GM19438 (cell line): Measurements from ENCODE around the gene LIM2.
A peak's percentile ranks its signal among the peaks of the same experiment; 100 is the strongest.

Source experiments
- ATAC-seq: cut with Tn5 transposase; IDR thresholded peaks from one replicate; pipeline ENCODE4 v1.9.1; 2021; ENCODE audit warnings: low read depth; ENCODE audit not compliant: unreplicated experiment

Gene LIM2

DNA sequence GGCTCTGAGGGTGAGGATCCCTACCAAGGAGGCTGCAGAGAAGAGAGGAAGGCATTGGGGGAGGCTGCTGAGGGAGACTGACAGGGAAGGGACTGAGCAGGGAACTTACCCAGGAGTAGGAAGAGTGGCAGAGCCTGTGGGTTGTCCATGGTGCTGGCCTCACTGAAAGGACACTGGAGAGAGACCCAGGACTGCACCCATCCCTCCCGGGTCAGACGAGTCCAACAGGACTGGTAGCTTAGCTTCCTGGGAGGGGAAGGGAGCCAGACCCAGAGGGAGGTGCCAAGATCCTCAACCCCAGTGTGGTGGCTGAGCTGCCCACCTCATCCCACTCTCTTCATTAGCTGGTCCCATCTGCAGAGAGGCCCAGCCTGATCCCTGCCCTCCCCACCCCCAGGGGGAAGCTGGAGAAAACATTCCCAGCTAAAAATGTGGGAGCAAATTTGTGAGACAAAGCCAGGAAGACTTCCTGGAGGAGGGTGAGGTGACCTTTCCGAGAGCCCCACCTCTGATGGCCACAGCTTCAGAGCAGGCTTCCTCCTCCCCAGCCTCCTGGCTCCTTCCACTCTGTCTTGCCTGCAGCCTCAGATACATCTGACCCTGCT lies 45.7 kb downstream of the LIM2 start, which contains the start of gene VSIG10L:
TSS of gene VSIG10L (minus strand) at position 164 of the 605 bp plus-strand sequence. CDS start at position 149, 15 bp downstream.
- ATAC-seq, result no peak

GRCh38 chr19:51341066-51341465 lies 46.7 kb downstream of the LIM2 start:
- ATAC-seq, result no peak

DNA sequence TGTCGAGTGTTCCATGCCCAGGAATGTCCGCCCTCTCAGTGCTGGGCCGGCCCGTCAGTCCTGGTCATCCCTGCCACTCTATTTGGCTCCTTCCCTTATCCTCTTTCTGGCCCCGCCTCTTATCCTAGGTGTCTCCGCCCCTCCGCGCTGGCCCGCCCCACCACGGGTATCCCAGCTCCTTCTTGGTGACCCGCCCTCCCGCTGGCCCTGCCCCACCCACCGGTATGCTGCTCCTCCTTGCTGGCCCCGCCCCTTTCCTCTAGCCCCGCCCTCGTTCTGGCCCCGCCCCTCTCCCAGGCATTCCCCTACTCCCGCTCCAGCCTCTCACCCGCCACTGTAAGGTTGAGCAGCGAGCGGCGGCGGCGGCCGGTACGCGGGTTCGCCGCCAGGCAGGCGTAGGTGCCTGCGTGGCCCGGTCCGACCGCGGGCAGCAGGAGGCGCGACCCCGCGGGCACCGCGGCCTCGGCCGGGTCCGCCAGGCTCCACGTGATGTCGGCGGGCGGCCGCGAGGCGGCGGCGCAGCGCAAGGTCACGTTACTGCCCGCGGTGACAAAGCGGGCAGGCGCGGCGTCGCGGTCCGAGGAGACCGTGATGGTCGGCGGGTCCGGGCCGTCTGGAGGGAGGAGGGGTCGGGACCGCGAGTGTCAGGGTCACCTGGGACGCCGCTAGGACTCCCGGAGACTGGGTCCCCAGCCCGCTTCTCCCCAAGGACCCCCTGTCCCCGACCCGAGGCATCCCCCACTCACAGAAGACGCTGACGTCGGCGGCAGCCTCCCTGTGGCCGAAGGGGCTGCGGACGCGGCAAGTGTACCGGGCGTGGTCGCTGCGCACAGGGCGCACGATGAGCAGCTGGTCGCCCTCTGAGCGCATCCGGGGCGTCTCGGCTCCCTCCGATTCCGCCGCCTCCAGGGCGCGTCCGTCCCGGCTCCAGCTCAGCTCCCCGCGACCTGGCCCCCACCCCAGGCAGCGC lies 47.8 kb downstream of the LIM2 start:
- peak; percentile 59 for ATAC-seq

DNA sequence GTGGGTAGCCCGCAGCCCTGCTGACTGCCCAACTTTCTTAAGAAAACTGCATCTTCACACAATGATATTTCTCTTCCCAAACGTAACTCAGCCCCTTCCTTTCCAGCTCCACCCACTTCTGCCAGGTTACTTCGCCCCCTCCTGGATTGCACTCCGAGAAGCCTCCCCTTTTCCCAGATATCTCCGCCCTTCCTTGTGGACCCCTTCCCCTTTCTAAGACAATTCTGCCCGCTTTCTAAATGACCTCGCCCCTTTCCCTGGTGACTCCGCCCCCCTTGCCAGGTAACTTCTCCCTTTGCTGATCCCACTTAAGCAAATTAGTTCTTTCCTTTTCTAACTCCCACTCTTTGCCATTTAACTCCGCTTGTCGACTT lies 48.5 kb downstream of the LIM2 start:
- peak; percentile 6 for ATAC-seq

- peak; percentile 42 for ATAC-seq
Observed at GRCh38 chr19:51338563-51339312, 49.0 kb downstream of the LIM2 start.

- ATAC-seq, result no peak
Observed at GRCh38 chr19:51337861-51338562, 49.8 kb downstream of the LIM2 start.

- no peak for ATAC-seq
Observed at GRCh38 chr19:51337141-51337860, 50.5 kb downstream of the LIM2 start.

GRCh38 chr19:51333836-51334460 lies 53.8 kb downstream of the LIM2 start:
- ATAC-seq, result no peak

GRCh38 chr19:51331716-51332115 lies 56.1 kb downstream of the LIM2 start:
- ATAC-seq, result no peak

GRCh38 chr19:51331193-51331592 lies 56.6 kb downstream of the LIM2 start:
- ATAC-seq, result no peak

GRCh38 chr19:51330366-51330765 lies 57.4 kb downstream of the LIM2 start:
- no peak for ATAC-seq
